ENCODE measurements around the gene TIMP3. TPM values are rescaled to one million over a fixed set of nuclear protein-coding genes. Genes with fewer than 3 reads are reported as not detected.
A peak's percentile ranks its signal among the peaks of the same experiment; 100 is the strongest.

TIMP3 gene
- total and polyA plus RNA-seq, 4 experiments from 2014 or later = 1.7 to 2.3 TPM; not detected in 2

DNA sequence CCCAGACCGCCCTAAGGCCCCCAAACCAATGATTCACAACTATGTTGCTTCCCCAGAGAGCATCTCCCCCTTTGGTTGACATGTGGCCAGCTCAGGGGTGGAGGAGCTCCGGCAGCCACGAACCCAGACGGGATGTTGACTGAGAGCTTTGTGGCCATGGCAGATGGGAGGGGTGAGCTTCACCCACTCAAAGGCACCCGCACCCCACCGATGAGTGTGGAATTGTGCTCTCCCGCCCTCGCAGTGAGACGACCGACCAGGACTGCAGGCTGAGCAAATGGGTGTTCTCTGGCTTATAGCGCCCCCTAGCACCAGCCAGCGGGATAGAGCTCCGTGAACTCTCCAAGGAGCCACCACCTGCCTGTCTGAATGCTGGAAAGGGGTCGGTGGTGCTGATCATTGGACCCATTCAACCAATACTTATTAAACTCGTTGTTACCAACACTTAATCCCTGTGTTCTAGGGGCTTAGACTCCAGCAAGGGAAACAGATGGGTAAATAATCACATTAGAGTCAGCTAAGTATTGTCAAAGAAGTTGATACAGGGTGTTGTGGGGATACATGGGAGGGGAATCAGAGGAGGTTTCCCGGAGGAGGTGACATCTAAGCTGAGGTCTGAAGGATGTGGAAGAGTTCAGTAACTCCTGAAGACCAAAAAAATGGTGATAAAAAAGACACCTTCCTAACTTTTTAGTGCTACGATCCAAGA lies 4.5 kb upstream of the TIMP3 start:
- Histone ChIP-seq H3K4me3 (ENCODE audit: low read length in 2 of 2) (no peak overlapping the region), H3K4me1 (ENCODE audit: insufficient read depth, low read length) (no peaks in the 10 kb centered on the region), H3K36me3 (ENCODE audit: insufficient read depth, low read length) (no peaks in the 10 kb centered on the region), H3K9me3 (ENCODE audit: control insufficient read depth in 1 of 2, low read length in 2 of 2) (no peaks in the 10 kb centered on the region), H3K27me3 (ENCODE audit: insufficient read depth, low read length) (peaks cover 7% of the 10 kb centered on the region), H3K27ac (ENCODE audit: low read depth, low read length) (no peak overlapping the region)
- peaks cover 22 to 35% of the 10 kb centered on the region in 2 donors for H3K27me3 Mint-ChIP-seq
- CTCF ChIA-PET (ENCODE audit: partially characterized antibody) = interaction anchor here (0.8 to 7.1 kb wide), 15 partner anchors 9 to 819 kb away, joined by 3 to 74 read pairs (median 6); no protein-coding TSS in a partner anchor
- H3K4me3 Mint-ChIP-seq = no peak overlapping the region
- H3K9me3 Mint-ChIP-seq = no peaks in the 10 kb centered on the region
- H3K27ac Mint-ChIP-seq = no peak overlapping the region
- intact Hi-C loops (cut with micrococcal nuclease) = loop anchor here (1.0 kb wide), 1 partner anchor 137 kb away; no protein-coding TSS in a partner anchor
- H3K4me1 Mint-ChIP-seq = peaks cover 0 to 9% (median 2%) of the 10 kb centered on the region in 4 donors
- POLR2A ChIA-PET (ENCODE audit: partially characterized antibody) = interaction anchor here (1.0 kb wide), 1 partner anchor 137 kb away, joined by 3 read pairs; no protein-coding TSS in a partner anchor
- DNase-seq = peak; percentile 34 to 45 (median 44)
- no peaks in the 10 kb centered on the region for H3K36me3 Mint-ChIP-seq

DNA sequence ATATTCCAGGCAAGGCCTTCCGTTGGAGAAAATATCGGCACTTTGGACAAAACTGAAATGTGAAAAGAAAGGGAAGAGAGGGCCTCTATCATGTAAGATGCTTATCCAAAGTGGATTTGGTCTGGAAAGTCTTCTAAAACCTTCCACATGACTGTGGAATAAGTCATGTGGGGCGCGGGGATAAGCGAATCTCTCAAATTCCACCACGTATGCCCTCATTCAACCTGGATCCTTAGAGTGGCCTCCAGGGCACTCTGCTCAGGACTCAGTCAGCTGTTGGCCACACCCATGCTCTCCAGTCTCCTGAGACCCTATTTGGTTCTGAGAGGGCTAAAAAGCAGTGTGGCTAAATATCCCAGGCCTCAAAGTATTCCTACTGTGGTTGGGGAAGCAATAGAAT lies 2.0 kb upstream of the TIMP3 start:
- Mint-ChIP-seq H3K4me1 (peaks cover 0 to 9% (median 2%) of the 10 kb centered on the region in 4 donors), H3K9me3 (no peaks in the 10 kb centered on the region), H3K27me3 (peaks cover 40 to 56% of the 10 kb centered on the region in 2 donors), H3K36me3 (no peaks in the 10 kb centered on the region), H3K4me3 (no peak overlapping the region), H3K27ac (no peak overlapping the region)
- Histone ChIP-seq H3K4me3 (ENCODE audit: low read length in 2 of 2) (no peak overlapping the region), H3K36me3 (ENCODE audit: insufficient read depth, low read length) (no peaks in the 10 kb centered on the region), H3K4me1 (ENCODE audit: insufficient read depth, low read length) (no peaks in the 10 kb centered on the region), H3K27ac (ENCODE audit: low read depth, low read length) (no peak overlapping the region), H3K9me3 (ENCODE audit: control insufficient read depth in 1 of 2, low read length in 2 of 2) (no peaks in the 10 kb centered on the region), H3K27me3 (ENCODE audit: insufficient read depth, low read length) (peaks cover 13% of the 10 kb centered on the region)
- ChIA-PET CTCF (ENCODE audit: partially characterized antibody) (interaction anchor here (7.1 kb wide), 1 partner anchor 139 kb away, joined by 74 read pairs; no protein-coding TSS in a partner anchor), POLR2A (ENCODE audit: partially characterized antibody) (no interaction called here)
- no peak for DNase-seq
- intact Hi-C loops (cut with micrococcal nuclease) = no loop called here

GRCh38 chr22:32800158-32800882 lies 1.2 kb upstream of the TIMP3 start:
- Histone ChIP-seq H3K27ac (ENCODE audit: low read depth, low read length) (no peak overlapping the region), H3K4me1 (ENCODE audit: insufficient read depth, low read length) (no peaks in the 10 kb centered on the region), H3K27me3 (ENCODE audit: insufficient read depth, low read length) (peaks cover 13% of the 10 kb centered on the region), H3K9me3 (ENCODE audit: control insufficient read depth in 1 of 2, low read length in 2 of 2) (no peaks in the 10 kb centered on the region), H3K4me3 (ENCODE audit: low read length in 2 of 2) (no peak overlapping the region), H3K36me3 (ENCODE audit: insufficient read depth, low read length) (no peaks in the 10 kb centered on the region)
- peaks cover 0 to 9% (median 2%) of the 10 kb centered on the region in 4 donors for H3K4me1 Mint-ChIP-seq
- no peaks in the 10 kb centered on the region for H3K36me3 Mint-ChIP-seq
- intact Hi-C loops (cut with micrococcal nuclease) = no loop called here
- DNase-seq = no peak
- H3K4me3 Mint-ChIP-seq = no peak overlapping the region
- H3K27me3 Mint-ChIP-seq = peaks cover 44 to 59% of the 10 kb centered on the region in 2 donors
- CTCF ChIA-PET (ENCODE audit: partially characterized antibody) = interaction anchor here (1.6 kb wide), 1 partner anchor 10 kb away, joined by 4 read pairs; no protein-coding TSS in a partner anchor
- POLR2A ChIA-PET (ENCODE audit: partially characterized antibody) = no interaction called here
- H3K9me3 Mint-ChIP-seq = no peaks in the 10 kb centered on the region
- no peak overlapping the region for H3K27ac Mint-ChIP-seq

GRCh38 chr22:32800994-32801536 lies 440 bp upstream of the TIMP3 start:
- peaks cover 44 to 54% of the 10 kb centered on the region in 2 donors for H3K27me3 Mint-ChIP-seq
- peaks cover 13% of the 10 kb centered on the region for H3K27me3 ChIP-seq (ENCODE audit: insufficient read depth, low read length)
- H3K4me3 Mint-ChIP-seq = peak overlapping the region in 2 of 8 donors; percentile 6 to 46

DNA sequence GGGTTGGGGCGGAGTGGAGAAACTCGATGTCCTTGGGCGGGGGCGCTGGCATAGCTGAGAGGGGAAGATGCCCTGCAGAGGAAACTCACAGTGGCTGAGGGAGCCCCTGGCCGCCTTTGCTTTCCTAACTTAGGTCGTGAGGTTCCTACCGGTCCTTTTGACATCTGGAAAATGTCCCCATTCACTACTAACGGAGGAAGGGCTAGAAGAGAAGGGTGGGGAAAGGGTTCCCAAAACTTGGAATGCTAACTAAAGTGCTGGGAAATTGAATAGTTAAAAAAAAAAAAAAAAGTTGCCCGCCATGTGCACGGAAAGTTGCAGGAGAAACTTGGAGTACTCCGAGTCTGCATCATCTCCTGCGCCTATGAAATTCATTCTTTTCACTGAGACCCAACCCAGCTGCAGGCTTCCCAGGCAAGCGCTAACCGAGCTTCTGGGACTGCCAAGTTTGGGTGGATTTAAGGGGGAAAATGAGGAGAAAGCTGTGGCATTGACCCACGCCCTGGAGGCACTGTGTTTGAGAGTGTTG lies 796 bp downstream of the TIMP3 start:
- H3K27me3 ChIP-seq (ENCODE audit: insufficient read depth, low read length) = peaks cover 13% of the 10 kb centered on the region
- H3K4me1 Mint-ChIP-seq = peaks cover 0 to 5% (median under 1%) of the 10 kb centered on the region in 4 donors
- H3K27me3 Mint-ChIP-seq = peaks cover 44 to 52% of the 10 kb centered on the region in 2 donors
- no peak for DNase-seq
- H3K9me3 ChIP-seq (ENCODE audit: control insufficient read depth in 1 of 2, low read length in 2 of 2) = no peaks in the 10 kb centered on the region
- intact Hi-C loops (cut with micrococcal nuclease) = no loop called here
- H3K27ac Mint-ChIP-seq = no peak overlapping the region
- H3K27ac ChIP-seq (ENCODE audit: low read depth, low read length) = no peak overlapping the region
- H3K4me3 Mint-ChIP-seq = no peak overlapping the region
- H3K36me3 Mint-ChIP-seq = no peaks in the 10 kb centered on the region
- no peaks in the 10 kb centered on the region for H3K9me3 Mint-ChIP-seq
- ChIA-PET POLR2A (ENCODE audit: partially characterized antibody) (no interaction called here), CTCF (ENCODE audit: partially characterized antibody) (no interaction called here)
- no peak overlapping the region for H3K4me3 ChIP-seq (ENCODE audit: low read length in 2 of 2)
- H3K4me1 ChIP-seq (ENCODE audit: insufficient read depth, low read length) = no peaks in the 10 kb centered on the region
- H3K36me3 ChIP-seq (ENCODE audit: insufficient read depth, low read length) = no peaks in the 10 kb centered on the region

More at GRCh38 chr22:32800994-32801536, 440 bp upstream of the TIMP3 start:
- no peak overlapping the region for H3K27ac ChIP-seq (ENCODE audit: low read depth, low read length)
- no peak for DNase-seq
- H3K4me1 ChIP-seq (ENCODE audit: insufficient read depth, low read length) = no peaks in the 10 kb centered on the region
- ChIA-PET CTCF (ENCODE audit: partially characterized antibody) (interaction anchor here (1.6 kb wide), 1 partner anchor 11 kb away, joined by 4 read pairs; no protein-coding TSS in a partner anchor), POLR2A (ENCODE audit: partially characterized antibody) (no interaction called here)
- no peaks in the 10 kb centered on the region for H3K9me3 ChIP-seq (ENCODE audit: control insufficient read depth in 1 of 2, low read length in 2 of 2)
- H3K4me1 Mint-ChIP-seq = peaks cover 0 to 9% (median 2%) of the 10 kb centered on the region in 4 donors
- H3K4me3 ChIP-seq (ENCODE audit: low read length in 2 of 2) = no peak overlapping the region
- H3K36me3 ChIP-seq (ENCODE audit: insufficient read depth, low read length) = no peaks in the 10 kb centered on the region
- intact Hi-C loops (cut with micrococcal nuclease) = no loop called here
- no peaks in the 10 kb centered on the region for H3K36me3 Mint-ChIP-seq
- H3K27ac Mint-ChIP-seq = no peak overlapping the region
- H3K9me3 Mint-ChIP-seq = no peaks in the 10 kb centered on the region

- Mint-ChIP-seq H3K4me1 (peaks cover 0 to 5% (median under 1%) of the 10 kb centered on the region in 4 donors), H3K27me3 (peaks cover 43 to 49% of the 10 kb centered on the region in 2 donors), H3K4me3 (no peak overlapping the region), H3K27ac (no peak overlapping the region), H3K36me3 (no peaks in the 10 kb centered on the region), H3K9me3 (no peaks in the 10 kb centered on the region)
- H3K36me3 ChIP-seq (ENCODE audit: insufficient read depth, low read length) = no peaks in the 10 kb centered on the region
- no peaks in the 10 kb centered on the region for H3K4me1 ChIP-seq (ENCODE audit: insufficient read depth, low read length)
- no peak overlapping the region for H3K4me3 ChIP-seq (ENCODE audit: low read length in 2 of 2)
- CTCF ChIA-PET (ENCODE audit: partially characterized antibody) = no interaction called here
- POLR2A ChIA-PET (ENCODE audit: partially characterized antibody) = no interaction called here
- intact Hi-C loops (cut with micrococcal nuclease) = no loop called here
- peaks cover 13% of the 10 kb centered on the region for H3K27me3 ChIP-seq (ENCODE audit: insufficient read depth, low read length)
- no peak overlapping the region for H3K27ac ChIP-seq (ENCODE audit: low read depth, low read length)
- no peak for DNase-seq
- H3K9me3 ChIP-seq (ENCODE audit: control insufficient read depth in 1 of 2, low read length in 2 of 2) = no peaks in the 10 kb centered on the region
Measured at GRCh38 chr22:32803020-32803737, 1.7 kb downstream of the TIMP3 start.
